HG03571 (cell line): ENCODE measurements around the gene RAB11FIP4.

Experiments
- ATAC-seq: cut with Tn5 transposase; IDR thresholded peaks from one replicate; pipeline ENCODE4 v1.9.1; 2021; ENCODE audit not compliant: unreplicated experiment

The RAB11FIP4 gene

GRCh38 chr17:31386542-31387075 lies 4.9 kb upstream of the RAB11FIP4 start:
- ATAC-seq: no peak

GRCh38 chr17:31387438-31387837 lies 4.0 kb upstream of the RAB11FIP4 start:
- ATAC-seq: no peak

GRCh38 chr17:31388351-31388750 lies 3.1 kb upstream of the RAB11FIP4 start:
- ATAC-seq: no peak

- no peak for ATAC-seq
Measured at GRCh38 chr17:31388770-31389656, 2.5 kb upstream of the RAB11FIP4 start.

- no peak for ATAC-seq
Measured at GRCh38 chr17:31389657-31390381, 1.7 kb upstream of the RAB11FIP4 start.

- ATAC-seq: no peak
Measured at GRCh38 chr17:31390426-31390747, 1.1 kb upstream of the RAB11FIP4 start.

GRCh38 chr17:31390748-31391495 lies 553 bp upstream of the RAB11FIP4 start:
- no peak for ATAC-seq

GRCh38 chr17:31392002-31392855 lies 754 bp downstream of the RAB11FIP4 start:
- ATAC-seq: no peak

- no peak for ATAC-seq
Measured at GRCh38 chr17:31392856-31393748, 1.6 kb downstream of the RAB11FIP4 start.

GRCh38 chr17:31393749-31394146 lies 2.3 kb downstream of the RAB11FIP4 start:
- no peak for ATAC-seq

GRCh38 chr17:31394544-31394943 lies 3.1 kb downstream of the RAB11FIP4 start:
- ATAC-seq: no peak

GRCh38 chr17:31397256-31397939 lies 5.9 kb downstream of the RAB11FIP4 start:
- ATAC-seq: no peak

- ATAC-seq: no peak
Measured at GRCh38 chr17:31398381-31399311, 7.2 kb downstream of the RAB11FIP4 start.

GRCh38 chr17:31400481-31400950 lies 9.0 kb downstream of the RAB11FIP4 start:
- ATAC-seq: no peak

- ATAC-seq: no peak
Measured at GRCh38 chr17:31401456-31402254, 10.2 kb downstream of the RAB11FIP4 start.

GRCh38 chr17:31404028-31404949 lies 12.8 kb downstream of the RAB11FIP4 start:
- no peak for ATAC-seq
